Endothelial cell (in vitro differentiated cells): ENCODE results near the gene FEM1B. TPM values are rescaled to one million over a fixed set of nuclear protein-coding genes. Genes with fewer than 3 reads are reported as not detected.

ENCODE experiments used
- DNase-seq: peaks from one replicate; pipeline ENCODE4 v3.0.0; 2021; ENCODE audit warnings: low spot score
- H3K27ac Mint-ChIP-seq: one replicate; pipeline ENCODE4 v1.8.0; 2021; ENCODE audit warnings: mixed read lengths, inconsistent platforms; ENCODE audit not compliant: unreplicated experiment
- H3K27me3 Mint-ChIP-seq: one replicate; pipeline ENCODE4 v1.8.0; 2021; ENCODE audit warnings: mild to moderate bottlenecking, moderate library complexity, mixed read lengths, inconsistent platforms; ENCODE audit not compliant: unreplicated experiment
- H3K36me3 Mint-ChIP-seq: one replicate; pipeline ENCODE4 v1.8.0; 2021; ENCODE audit warnings: mild to moderate bottlenecking, low read depth, mixed read lengths, inconsistent platforms; ENCODE audit not compliant: unreplicated experiment
- H3K4me1 Mint-ChIP-seq: one replicate; pipeline ENCODE4 v1.8.0; 2021; ENCODE audit warnings: mild to moderate bottlenecking, mixed read lengths, inconsistent platforms; ENCODE audit not compliant: unreplicated experiment
- H3K4me3 Mint-ChIP-seq: one replicate; pipeline ENCODE4 v1.8.0; 2021; ENCODE audit warnings: mild to moderate bottlenecking, mixed read lengths, inconsistent platforms; ENCODE audit not compliant: unreplicated experiment
- H3K9me3 Mint-ChIP-seq: one replicate; pipeline ENCODE4 v1.8.0; 2021; ENCODE audit warnings: mixed read lengths, inconsistent platforms; ENCODE audit not compliant: unreplicated experiment
- CTCF ChIP-seq: fragments of 200-600 bp; sonication (generic); IDR thresholded peaks from one replicate; pipeline ENCODE4 v1.5.0; 2021; ENCODE audit warnings: antibody characterized with exemption; ENCODE audit not compliant: unreplicated experiment
- total RNA-seq: library from RNA; stranded (reverse); fragmentation: NEBNext Ultra II Directional; extraction: Animal tissue kit (Norgen Biotek cat#: 25700); gene quantifications from one replicate; pipeline ENCODE4 v1.2.1, GENCODE V29; 2021; ENCODE audit not compliant: unreplicated experiment

Gene FEM1B
- total RNA-seq, 1 donor from 2014 or later = 47.8 TPM

GRCh38 chr15:68336516-68336915 lies 59.0 kb downstream of the FEM1B start:
- Mint-ChIP-seq H3K9me3 (no peaks in the 10 kb centered on the region), H3K36me3 (peaks cover 4% of the 10 kb centered on the region), H3K4me3 (no peak overlapping the region), H3K27me3 (peaks cover 6% of the 10 kb centered on the region), H3K27ac (no peak overlapping the region), H3K4me1 (peaks cover 9% of the 10 kb centered on the region)
- DNase-seq = no peak
- TF ChIP-seq CTCF = no peak

GRCh38 chr15:68337826-68338225 lies 60.3 kb downstream of the FEM1B start:
- no peak overlapping the region for H3K4me3 Mint-ChIP-seq
- H3K27me3 Mint-ChIP-seq = peaks cover 3% of the 10 kb centered on the region
- H3K9me3 Mint-ChIP-seq = no peaks in the 10 kb centered on the region
- peaks cover 4% of the 10 kb centered on the region for H3K36me3 Mint-ChIP-seq
- peaks cover 14% of the 10 kb centered on the region for H3K4me1 Mint-ChIP-seq
- no peak for TF ChIP-seq CTCF
- no peak for DNase-seq
- no peak overlapping the region for H3K27ac Mint-ChIP-seq

- no peak overlapping the region for H3K27ac Mint-ChIP-seq
- H3K4me3 Mint-ChIP-seq = no peak overlapping the region
- no peak for TF ChIP-seq CTCF
- peaks cover 14% of the 10 kb centered on the region for H3K4me1 Mint-ChIP-seq
- peaks cover 3% of the 10 kb centered on the region for H3K27me3 Mint-ChIP-seq
- no peak for DNase-seq
- no peaks in the 10 kb centered on the region for H3K9me3 Mint-ChIP-seq
- peaks cover 4% of the 10 kb centered on the region for H3K36me3 Mint-ChIP-seq
Measured at GRCh38 chr15:68339481-68339880, 61.9 kb downstream of the FEM1B start.

GRCh38 chr15:68340726-68341671 lies 63.5 kb downstream of the FEM1B start:
- Mint-ChIP-seq H3K27me3 (no peaks in the 10 kb centered on the region), H3K27ac (no peak overlapping the region), H3K4me3 (no peak overlapping the region), H3K4me1 (peaks cover 14% of the 10 kb centered on the region), H3K36me3 (peaks cover 4% of the 10 kb centered on the region), H3K9me3 (no peaks in the 10 kb centered on the region)
- no peak for DNase-seq
- TF ChIP-seq CTCF = no peak
